ENCODE measurements around the gene KCNK2. TPM values are rescaled to one million over a fixed set of nuclear protein-coding genes. Genes with fewer than 3 reads are reported as not detected.

KCNK2 gene
- total RNA-seq, 1 experiment from 2014 or later: 0.15 TPM

DNA sequence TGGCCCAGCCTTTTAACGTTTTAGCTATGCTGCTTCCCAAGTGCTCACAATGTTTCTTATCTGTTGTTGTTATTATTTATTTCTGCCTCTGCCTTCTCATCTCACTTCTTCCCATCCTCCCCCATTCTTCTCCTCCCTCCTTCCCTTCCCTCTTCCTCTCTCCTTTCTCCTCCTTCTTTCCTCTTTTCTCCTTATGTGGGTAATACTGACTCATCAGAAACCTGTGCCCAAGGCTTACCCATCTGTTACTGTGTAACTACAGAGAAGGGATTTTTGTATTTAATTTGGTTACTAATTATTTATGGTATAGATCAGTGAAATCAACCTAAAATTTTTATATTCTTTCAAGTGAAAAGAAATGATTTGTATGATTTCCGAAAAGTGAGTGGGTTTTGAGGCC lies 120.3 kb downstream of the KCNK2 start:
- no peaks in the 10 kb centered on the region for H3K27me3 Mint-ChIP-seq (ENCODE audit: low read depth)
- no peak overlapping the region for H3K4me3 Mint-ChIP-seq
- H3K4me1 Mint-ChIP-seq: peaks cover 32% of the 10 kb centered on the region
- TF ChIP-seq ZBTB21 (CRISPR knock-in tag; IDR thresholded peaks at IDR 0.05; ENCODE audit: borderline replicate concordance): no peak
- no peak for TF ChIP-seq ZNF219 (CRISPR knock-in tag; IDR thresholded peaks at IDR 0.05; ENCODE audit: borderline replicate concordance)
- TF ChIP-seq JUN (CRISPR knock-in tag; IDR thresholded peaks at IDR 0.05): no peak
- TF ChIP-seq, protein P1, sequence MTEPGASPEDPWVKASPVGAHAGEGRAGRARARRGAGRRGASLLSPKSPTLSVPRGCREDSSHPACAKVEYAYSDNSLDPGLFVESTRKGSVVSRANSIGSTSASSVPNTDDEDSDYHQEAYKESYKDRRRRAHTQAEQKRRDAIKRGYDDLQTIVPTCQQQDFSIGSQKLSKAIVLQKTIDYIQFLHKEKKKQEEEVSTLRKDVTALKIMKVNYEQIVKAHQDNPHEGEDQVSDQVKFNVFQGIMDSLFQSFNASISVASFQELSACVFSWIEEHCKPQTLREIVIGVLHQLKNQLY (CRISPR knock-in tag; IDR thresholded peaks at IDR 0.05): no peak
- TF ChIP-seq, protein P2, sequence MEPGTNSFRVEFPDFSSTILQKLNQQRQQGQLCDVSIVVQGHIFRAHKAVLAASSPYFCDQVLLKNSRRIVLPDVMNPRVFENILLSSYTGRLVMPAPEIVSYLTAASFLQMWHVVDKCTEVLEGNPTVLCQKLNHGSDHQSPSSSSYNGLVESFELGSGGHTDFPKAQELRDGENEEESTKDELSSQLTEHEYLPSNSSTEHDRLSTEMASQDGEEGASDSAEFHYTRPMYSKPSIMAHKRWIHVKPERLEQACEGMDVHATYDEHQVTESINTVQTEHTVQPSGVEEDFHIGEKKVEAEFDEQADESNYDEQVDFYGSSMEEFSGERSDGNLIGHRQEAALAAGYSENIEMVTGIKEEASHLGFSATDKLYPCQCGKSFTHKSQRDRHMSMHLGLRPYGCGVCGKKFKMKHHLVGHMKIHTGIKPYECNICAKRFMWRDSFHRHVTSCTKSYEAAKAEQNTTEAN (CRISPR knock-in tag; IDR thresholded peaks at IDR 0.05): no peak
- TF ChIP-seq CREM (CRISPR knock-in tag; IDR thresholded peaks at IDR 0.05): no peak
- no peak for TF ChIP-seq AFF4 (CRISPR knock-in tag; IDR thresholded peaks at IDR 0.05; ENCODE audit: borderline replicate concordance)
- TF ChIP-seq FOXJ3 (CRISPR knock-in tag; IDR thresholded peaks at IDR 0.05; ENCODE audit: borderline replicate concordance): no peak
- no peak for TF ChIP-seq OVOL2 (CRISPR knock-in tag; IDR thresholded peaks at IDR 0.05; ENCODE audit: borderline replicate concordance)
- no peak for TF ChIP-seq TCF7 (CRISPR knock-in tag; IDR thresholded peaks at IDR 0.05; ENCODE audit: low read depth)
- TF ChIP-seq FOXP4 (CRISPR knock-in tag; IDR thresholded peaks at IDR 0.05): no peak
- TF ChIP-seq SOX15 (CRISPR knock-in tag; IDR thresholded peaks at IDR 0.05): no peak
- TF ChIP-seq GABPB1 (CRISPR knock-in tag; IDR thresholded peaks at IDR 0.05): no peak
- no peak for TF ChIP-seq PREB (CRISPR knock-in tag; IDR thresholded peaks at IDR 0.05; ENCODE audit: borderline replicate concordance)
- no peak for TF ChIP-seq ZNF512 (CRISPR knock-in tag; IDR thresholded peaks at IDR 0.05; ENCODE audit: borderline replicate concordance)
- TF ChIP-seq ZNF121 (CRISPR knock-in tag; IDR thresholded peaks at IDR 0.05): no peak
- TF ChIP-seq NR1H2 (CRISPR knock-in tag; IDR thresholded peaks at IDR 0.05): no peak
- H3K9me3 Mint-ChIP-seq: no peaks in the 10 kb centered on the region
- no peak for ATAC-seq
- DNase-seq (ENCODE audit: low spot score): no peak
- ChIA-PET CTCF (interaction anchor here (0.7 kb wide), 1 partner anchor 26 kb away, joined by 3 read pairs; no protein-coding TSS in a partner anchor), POLR2A (no interaction called here)
- H3K36me3 Mint-ChIP-seq: no peaks in the 10 kb centered on the region
- H3K27ac Mint-ChIP-seq: no peak overlapping the region
